Measurements from ENCODE around the gene ARHGAP42. TPM values are rescaled to one million over a fixed set of nuclear protein-coding genes. Genes with fewer than 3 reads are reported as not detected.

ARHGAP42 gene
- total RNA-seq, 1 donor from 2014 or later = 21.6 TPM

DNA sequence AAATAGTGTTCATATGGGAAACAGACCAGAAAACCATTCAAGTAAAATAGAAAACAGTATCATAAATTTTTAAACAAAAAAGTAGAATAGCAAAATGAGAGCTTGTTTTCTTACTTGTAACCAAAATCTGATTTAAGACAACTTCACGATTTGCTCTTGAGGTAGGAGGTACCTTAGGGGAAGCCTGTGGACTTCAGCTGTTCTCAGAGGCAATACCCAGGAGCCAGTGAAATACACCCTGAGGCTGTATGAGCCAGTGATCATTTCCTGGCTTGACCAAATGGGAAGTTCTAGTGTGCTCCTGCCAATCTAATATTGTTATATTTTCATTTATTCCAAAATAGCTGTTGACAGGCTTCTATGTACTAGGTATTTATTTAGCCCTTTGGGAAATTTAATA, 104.8 kb downstream of the ARHGAP42 start:
- no peak for DNase-seq (ENCODE audit: low read depth, low spot score)
- TF ChIP-seq, protein P1, sequence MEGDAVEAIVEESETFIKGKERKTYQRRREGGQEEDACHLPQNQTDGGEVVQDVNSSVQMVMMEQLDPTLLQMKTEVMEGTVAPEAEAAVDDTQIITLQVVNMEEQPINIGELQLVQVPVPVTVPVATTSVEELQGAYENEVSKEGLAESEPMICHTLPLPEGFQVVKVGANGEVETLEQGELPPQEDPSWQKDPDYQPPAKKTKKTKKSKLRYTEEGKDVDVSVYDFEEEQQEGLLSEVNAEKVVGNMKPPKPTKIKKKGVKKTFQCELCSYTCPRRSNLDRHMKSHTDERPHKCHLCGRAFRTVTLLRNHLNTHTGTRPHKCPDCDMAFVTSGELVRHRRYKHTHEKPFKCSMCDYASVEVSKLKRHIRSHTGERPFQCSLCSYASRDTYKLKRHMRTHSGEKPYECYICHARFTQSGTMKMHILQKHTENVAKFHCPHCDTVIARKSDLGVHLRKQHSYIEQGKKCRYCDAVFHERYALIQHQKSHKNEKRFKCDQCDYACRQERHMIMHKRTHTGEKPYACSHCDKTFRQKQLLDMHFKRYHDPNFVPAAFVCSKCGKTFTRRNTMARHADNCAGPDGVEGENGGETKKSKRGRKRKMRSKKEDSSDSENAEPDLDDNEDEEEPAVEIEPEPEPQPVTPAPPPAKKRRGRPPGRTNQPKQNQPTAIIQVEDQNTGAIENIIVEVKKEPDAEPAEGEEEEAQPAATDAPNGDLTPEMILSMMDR (conservative IDR thresholded peaks at IDR 0.05) = no peak
- Mint-ChIP-seq H3K36me3 (ENCODE audit: low read depth) (peaks cover 12% of the 10 kb centered on the region), H3K27me3 (ENCODE audit: low read depth) (no peaks in the 10 kb centered on the region), H3K9me3 (peaks cover 19% of the 10 kb centered on the region), H3K4me1 (peaks cover 29% of the 10 kb centered on the region), H3K4me3 (no peak overlapping the region), H3K27ac (ENCODE audit: unreplicated experiment) (peak overlapping the region; percentile 21)

DNA sequence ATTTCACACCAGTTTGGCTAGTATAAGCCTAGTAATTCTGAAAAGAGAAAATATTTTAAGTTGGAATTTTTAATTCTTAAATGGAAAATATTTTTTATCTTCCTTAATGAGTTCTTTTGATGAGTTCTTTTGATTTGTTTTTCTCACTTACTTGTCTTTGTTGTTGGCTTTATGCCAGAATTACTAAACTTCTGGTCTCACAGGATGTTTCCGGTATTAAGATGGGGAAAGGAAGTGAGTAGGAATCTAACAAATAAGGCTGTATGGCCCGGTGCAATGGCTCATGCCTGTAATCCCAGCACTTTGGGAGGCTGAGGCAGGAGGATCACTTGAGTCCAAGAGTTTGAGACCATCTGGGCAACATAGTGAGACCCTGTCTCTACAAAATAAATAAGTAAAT, 106.4 kb downstream of the ARHGAP42 start:
- Mint-ChIP-seq H3K27ac (ENCODE audit: unreplicated experiment) (no peak overlapping the region), H3K4me3 (no peak overlapping the region), H3K27me3 (ENCODE audit: low read depth) (no peaks in the 10 kb centered on the region), H3K9me3 (peaks cover 12% of the 10 kb centered on the region), H3K4me1 (peaks cover 23% of the 10 kb centered on the region), H3K36me3 (ENCODE audit: low read depth) (peaks cover 18% of the 10 kb centered on the region)
- no peak for DNase-seq (ENCODE audit: low read depth, low spot score)
- TF ChIP-seq, protein P1 (conservative IDR thresholded peaks at IDR 0.05) = no peak

DNA sequence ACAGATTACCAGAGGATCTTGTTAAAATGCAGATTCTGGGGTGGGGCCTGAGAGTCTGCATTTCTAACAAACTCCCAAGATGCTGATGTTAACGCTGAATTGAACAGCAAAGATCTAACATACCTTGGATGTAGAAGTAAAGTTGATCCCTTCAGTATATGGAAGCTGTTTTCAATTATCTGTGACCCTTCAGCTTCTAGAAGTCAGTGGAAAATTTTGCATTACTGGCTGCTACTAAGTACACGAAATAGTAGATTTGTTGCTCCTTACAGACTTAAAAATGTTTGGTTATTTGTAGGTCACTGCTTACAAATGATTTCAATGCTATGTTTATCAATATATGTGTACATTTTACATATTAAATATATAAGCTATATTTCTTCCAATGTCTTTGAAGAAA, 107.4 kb downstream of the ARHGAP42 start:
- Mint-ChIP-seq H3K36me3 (ENCODE audit: low read depth) (peaks cover 13% of the 10 kb centered on the region), H3K27ac (ENCODE audit: unreplicated experiment) (no peak overlapping the region)
- TF ChIP-seq, protein P1 (conservative IDR thresholded peaks at IDR 0.05) = no peak

DNA sequence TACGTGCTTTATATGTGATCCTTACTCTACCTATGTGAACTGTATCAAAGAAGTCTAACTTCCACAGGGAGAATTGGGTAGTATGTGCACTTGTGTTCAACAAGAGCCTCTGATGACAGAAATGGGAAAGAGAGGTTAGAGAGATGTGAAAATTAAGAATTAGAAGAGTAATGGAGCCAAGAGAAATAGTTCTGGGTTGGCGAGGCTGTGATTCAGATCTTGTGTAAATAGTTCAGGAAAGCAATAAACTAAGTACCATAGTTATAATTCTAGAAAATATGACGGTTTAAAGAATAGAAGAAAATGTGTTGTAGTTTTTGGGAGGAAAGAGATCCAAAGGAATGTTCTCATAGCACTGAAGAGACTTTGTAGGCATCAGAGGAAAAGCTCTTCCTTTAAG, 112.4 kb downstream of the ARHGAP42 start:
- Mint-ChIP-seq H3K4me3 (no peak overlapping the region), H3K27ac (ENCODE audit: unreplicated experiment) (no peak overlapping the region), H3K27me3 (ENCODE audit: low read depth) (no peaks in the 10 kb centered on the region), H3K9me3 (no peaks in the 10 kb centered on the region), H3K4me1 (peaks cover 4% of the 10 kb centered on the region), H3K36me3 (ENCODE audit: low read depth) (peaks cover 9% of the 10 kb centered on the region)
- TF ChIP-seq, protein P1 (conservative IDR thresholded peaks at IDR 0.05) = no peak
- DNase-seq (ENCODE audit: low read depth, low spot score) = no peak

More for the DNA sequence above, 107.4 kb downstream of the ARHGAP42 start:
- no peak for DNase-seq (ENCODE audit: low read depth, low spot score)
- Mint-ChIP-seq H3K4me1 (peaks cover 18% of the 10 kb centered on the region), H3K9me3 (peaks cover 6% of the 10 kb centered on the region), H3K27me3 (ENCODE audit: low read depth) (no peaks in the 10 kb centered on the region), H3K4me3 (no peak overlapping the region)

DNA sequence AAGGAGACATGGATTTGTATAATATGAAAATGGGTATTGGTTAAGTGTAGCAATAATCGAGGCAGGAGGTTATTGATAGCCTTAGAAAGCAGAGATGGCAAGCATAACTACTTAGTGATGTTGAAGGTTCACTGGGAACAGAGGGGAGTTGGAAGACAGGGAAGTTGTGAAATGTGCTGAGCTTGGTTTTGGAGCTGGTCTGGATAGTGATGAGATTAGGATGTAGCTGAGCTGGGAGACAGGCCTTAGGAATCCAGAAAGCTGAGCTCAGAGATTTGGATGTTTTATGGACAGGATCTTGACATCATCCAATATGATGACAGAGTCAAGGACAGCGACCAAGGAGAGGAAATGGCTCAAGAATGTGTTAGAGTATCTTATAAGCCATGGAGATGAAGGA, 113.1 kb downstream of the ARHGAP42 start:
- Mint-ChIP-seq H3K27ac (ENCODE audit: unreplicated experiment) (no peak overlapping the region), H3K36me3 (ENCODE audit: low read depth) (peaks cover 9% of the 10 kb centered on the region), H3K27me3 (ENCODE audit: low read depth) (no peaks in the 10 kb centered on the region), H3K9me3 (no peaks in the 10 kb centered on the region), H3K4me1 (peaks cover 4% of the 10 kb centered on the region), H3K4me3 (no peak overlapping the region)
- DNase-seq (ENCODE audit: low read depth, low spot score) = no peak
- TF ChIP-seq, protein P1 (conservative IDR thresholded peaks at IDR 0.05) = no peak
